ENCODE measurements around the gene RPL18A.

RPL18A gene

DNA sequence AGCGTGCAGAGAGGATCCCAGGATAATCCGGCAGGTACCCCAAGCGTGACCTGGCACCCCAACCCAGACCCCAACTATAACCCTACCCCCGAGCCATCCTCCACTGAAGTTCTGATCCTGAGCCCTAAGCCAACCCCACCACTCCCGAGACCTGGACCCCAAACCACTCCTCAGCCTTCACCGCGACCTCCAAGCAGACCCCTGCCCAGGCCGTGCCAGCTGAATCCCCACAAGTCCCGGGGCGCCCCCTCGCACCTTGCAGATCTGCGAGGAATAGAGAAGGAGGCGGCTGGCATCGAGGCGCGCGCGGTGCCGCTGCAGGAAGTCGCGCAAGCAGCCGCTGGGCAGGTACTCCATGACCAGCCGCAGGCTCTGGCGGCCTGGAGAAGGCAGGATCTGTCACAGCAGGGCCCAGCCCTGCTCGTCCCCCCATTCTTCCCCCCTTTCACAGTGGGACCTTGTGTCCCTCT, 28.3 kb upstream of the RPL18A start:
- H3K4me3 ChIP-seq (ENCODE audit: low read length), result no peak overlapping the region
- H3K4me1 ChIP-seq (ENCODE audit: control insufficient read depth, insufficient read depth, low read length), result no peaks in the 10 kb centered on the region
- H3K9ac ChIP-seq (ENCODE audit: low read length), result no peak overlapping the region
- H3K36me3 ChIP-seq (ENCODE audit: control insufficient read depth, insufficient read depth, low read length, severe bottlenecking), result peaks cover 4% of the 10 kb centered on the region
- no peak for DNase-seq (ENCODE audit: low read depth)
- H3K9me3 ChIP-seq (ENCODE audit: control insufficient read depth, low read length), result no peaks in the 10 kb centered on the region
- peaks cover 4% of the 10 kb centered on the region for H3K27me3 ChIP-seq (replicated peaks; ENCODE audit: control insufficient read depth, insufficient read depth, low read length)

DNA sequence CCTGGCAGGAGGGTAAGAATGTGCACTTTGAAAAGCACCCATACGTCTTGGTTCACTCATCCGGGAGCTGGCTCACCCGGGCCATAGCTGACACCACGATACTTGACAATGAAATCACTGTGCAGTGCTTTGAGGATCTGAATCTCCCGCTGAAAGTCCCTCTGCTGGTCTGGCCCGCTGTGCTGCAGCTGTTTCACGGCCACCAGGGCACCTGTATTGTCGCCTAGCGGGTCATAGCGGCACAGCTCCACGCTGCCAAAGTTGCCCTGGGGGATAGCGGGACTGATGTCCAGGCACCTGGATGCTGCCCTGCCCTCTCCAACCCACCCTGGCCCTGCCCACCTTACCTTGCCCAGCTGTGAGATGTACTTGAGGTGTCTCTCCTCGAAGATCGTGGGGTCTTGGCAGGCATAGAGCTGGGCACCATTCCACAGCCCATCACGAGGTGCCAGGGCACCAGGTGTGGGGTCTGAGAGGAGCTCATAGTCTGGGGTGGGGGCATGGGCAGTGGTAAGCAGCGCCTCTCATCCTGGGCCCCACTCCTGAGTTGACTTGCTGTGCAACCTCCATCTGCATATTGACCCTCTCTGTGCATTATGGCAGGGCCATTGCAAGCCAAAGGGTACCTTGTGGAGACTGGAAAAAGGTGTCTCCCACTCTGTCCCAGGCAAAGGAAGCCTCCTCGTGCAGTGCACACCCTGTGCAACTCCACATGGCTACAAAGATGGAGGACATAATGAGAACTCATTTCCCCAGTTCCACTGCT, 27.1 kb upstream of the RPL18A start:
- no peak for DNase-seq (ENCODE audit: low read depth)
- Histone ChIP-seq H3K27me3 (replicated peaks; ENCODE audit: control insufficient read depth, insufficient read depth, low read length) (peaks cover 4% of the 10 kb centered on the region), H3K4me3 (ENCODE audit: low read length) (no peak overlapping the region), H3K9ac (ENCODE audit: low read length) (no peak overlapping the region), H3K36me3 (ENCODE audit: control insufficient read depth, insufficient read depth, low read length, severe bottlenecking) (peaks cover 5% of the 10 kb centered on the region), H3K4me1 (ENCODE audit: control insufficient read depth, insufficient read depth, low read length) (no peaks in the 10 kb centered on the region), H3K9me3 (ENCODE audit: control insufficient read depth, low read length) (no peaks in the 10 kb centered on the region)

DNA sequence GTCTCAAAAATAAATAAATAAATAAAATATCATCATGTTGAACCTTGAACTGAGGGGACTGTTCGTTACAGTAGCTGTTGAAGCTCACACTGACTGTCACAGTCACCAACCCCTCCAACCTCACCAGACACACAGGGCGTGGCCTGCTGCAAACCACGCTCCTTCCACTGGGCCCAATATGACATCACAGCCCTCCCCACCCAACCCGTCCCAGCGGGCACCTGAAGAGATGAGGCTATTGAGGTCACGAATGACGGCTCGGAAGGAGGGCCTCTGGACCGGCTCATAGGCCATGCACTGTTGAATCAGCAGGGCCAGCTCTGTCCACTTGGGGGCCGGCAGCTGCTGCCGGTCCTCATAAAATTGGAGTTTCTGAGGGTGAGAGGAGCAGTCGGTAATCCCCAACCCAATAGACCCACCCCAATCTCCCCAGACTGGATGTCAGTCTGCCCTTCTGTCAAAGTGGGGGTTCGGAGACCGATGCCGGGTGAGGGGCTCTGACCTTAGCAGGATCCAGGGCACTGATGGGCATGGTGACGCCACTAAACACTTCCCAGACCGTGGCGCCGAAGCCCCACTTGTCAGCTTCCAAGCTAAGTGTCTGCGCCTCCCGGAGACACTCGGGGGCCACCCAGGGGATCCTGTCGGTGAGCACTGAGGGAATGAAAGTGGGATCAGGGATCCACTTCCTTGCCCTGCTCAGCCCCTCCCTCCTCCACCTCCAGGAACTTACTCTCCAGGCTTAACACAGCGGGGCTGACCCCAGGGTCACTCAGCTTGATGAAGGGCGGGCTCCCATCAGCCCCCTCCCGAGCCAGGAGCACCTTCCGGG, 25.1 kb upstream of the RPL18A start:
- H3K9ac ChIP-seq (ENCODE audit: low read length), result no peak overlapping the region
- peaks cover 4% of the 10 kb centered on the region for H3K27me3 ChIP-seq (replicated peaks; ENCODE audit: control insufficient read depth, insufficient read depth, low read length)
- no peaks in the 10 kb centered on the region for H3K9me3 ChIP-seq (ENCODE audit: control insufficient read depth, low read length)
- H3K36me3 ChIP-seq (ENCODE audit: control insufficient read depth, insufficient read depth, low read length, severe bottlenecking), result peaks cover 11% of the 10 kb centered on the region
- DNase-seq (ENCODE audit: low read depth), result no peak
- H3K4me1 ChIP-seq (ENCODE audit: control insufficient read depth, insufficient read depth, low read length), result peaks cover 4% of the 10 kb centered on the region
- no peak overlapping the region for H3K4me3 ChIP-seq (ENCODE audit: low read length)

DNA sequence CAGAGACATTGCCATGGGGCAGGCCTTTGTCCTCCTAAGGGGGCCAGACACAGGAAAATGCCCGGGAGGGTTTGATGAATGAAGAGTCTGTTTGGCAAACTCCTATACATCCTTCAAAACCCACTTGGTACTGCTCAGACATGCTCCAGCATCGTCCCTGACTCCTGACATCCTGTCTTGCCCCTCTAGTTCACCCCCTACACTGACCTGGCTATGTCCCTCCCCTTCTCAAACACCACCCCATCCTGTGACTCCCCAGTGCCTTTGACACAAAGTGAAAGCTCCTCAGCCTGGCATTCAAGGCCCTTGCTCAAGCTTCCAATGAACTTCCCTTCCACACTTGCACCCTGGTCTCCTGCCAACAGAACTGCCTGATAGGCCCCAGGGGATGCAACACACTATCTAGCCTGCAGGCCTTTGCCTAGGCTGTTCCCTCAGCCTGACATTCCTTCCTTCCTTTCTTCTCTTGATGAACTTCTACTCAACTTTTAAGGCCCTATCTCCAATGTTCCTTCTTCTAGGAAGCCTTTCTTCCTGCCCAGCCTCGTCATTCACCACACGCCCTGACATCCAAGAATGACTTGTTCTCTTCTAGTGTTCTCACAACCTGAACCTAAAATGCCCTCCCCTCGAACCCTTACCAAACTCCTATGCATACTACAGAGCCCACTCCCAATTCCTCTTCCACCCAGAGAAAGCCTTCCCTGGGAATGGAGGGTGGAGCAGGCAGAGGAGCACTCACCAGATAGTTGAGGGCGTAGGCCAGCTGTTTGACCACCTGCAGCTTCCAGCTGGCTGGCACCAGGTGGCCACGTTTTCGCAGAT, 24.3 kb upstream of the RPL18A start:
- no peaks in the 10 kb centered on the region for H3K9me3 ChIP-seq (ENCODE audit: control insufficient read depth, low read length)

DNA sequence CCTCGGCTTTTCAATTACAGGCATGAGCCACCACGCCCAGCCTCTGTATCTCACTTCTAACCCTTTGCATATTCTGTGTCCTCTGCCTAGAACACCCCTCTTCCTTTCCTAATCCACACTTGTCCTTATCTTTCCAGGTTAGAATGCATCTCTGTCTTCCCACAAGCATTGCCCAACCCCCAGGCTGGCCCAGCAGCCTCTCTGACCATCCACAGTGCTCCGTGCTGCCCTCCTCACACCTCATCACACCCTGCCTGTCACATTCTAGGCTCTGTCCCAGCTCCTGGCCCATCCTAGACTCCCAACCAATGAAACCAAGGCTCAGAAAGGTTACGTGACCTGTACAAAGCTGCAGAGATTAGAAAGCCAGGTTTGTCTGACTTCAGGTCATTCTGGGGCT, 23.2 kb upstream of the RPL18A start:
- peaks cover 11% of the 10 kb centered on the region for H3K36me3 ChIP-seq (ENCODE audit: control insufficient read depth, insufficient read depth, low read length, severe bottlenecking)
- peaks cover 7% of the 10 kb centered on the region for H3K27me3 ChIP-seq (replicated peaks; ENCODE audit: control insufficient read depth, insufficient read depth, low read length)
- H3K4me3 ChIP-seq (ENCODE audit: low read length), result no peak overlapping the region
- DNase-seq (ENCODE audit: low read depth), result no peak
- no peak overlapping the region for H3K9ac ChIP-seq (ENCODE audit: low read length)
- H3K4me1 ChIP-seq (ENCODE audit: control insufficient read depth, insufficient read depth, low read length), result peaks cover 5% of the 10 kb centered on the region
- no peaks in the 10 kb centered on the region for H3K9me3 ChIP-seq (ENCODE audit: control insufficient read depth, low read length)

More for the DNA sequence above, 24.3 kb upstream of the RPL18A start:
- Histone ChIP-seq H3K4me1 (ENCODE audit: control insufficient read depth, insufficient read depth, low read length) (peaks cover 4% of the 10 kb centered on the region), H3K9ac (ENCODE audit: low read length) (no peak overlapping the region), H3K4me3 (ENCODE audit: low read length) (no peak overlapping the region), H3K27me3 (replicated peaks; ENCODE audit: control insufficient read depth, insufficient read depth, low read length) (peaks cover 2% of the 10 kb centered on the region), H3K36me3 (ENCODE audit: control insufficient read depth, insufficient read depth, low read length, severe bottlenecking) (peaks cover 11% of the 10 kb centered on the region)
- no peak for DNase-seq (ENCODE audit: low read depth)

DNA sequence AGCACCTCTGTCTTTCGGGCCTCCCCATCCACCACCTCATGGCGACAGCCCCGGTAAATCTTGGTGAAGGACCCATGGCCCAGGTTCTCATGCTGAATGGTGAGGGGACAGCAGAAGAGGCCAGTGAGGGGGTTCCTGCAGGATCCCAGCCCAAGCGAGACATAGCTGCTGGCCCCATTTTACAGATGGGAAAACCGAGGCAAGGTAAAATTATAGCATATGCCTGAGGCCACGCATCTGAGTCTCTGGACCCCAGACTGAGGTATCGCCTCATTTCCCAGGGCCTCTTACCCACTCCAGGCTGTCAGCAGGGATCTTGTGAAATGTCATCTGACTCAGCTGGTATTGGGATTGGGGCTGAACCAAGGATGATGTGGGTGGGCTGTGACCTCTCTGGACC, 21.7 kb upstream of the RPL18A start:
- H3K9ac ChIP-seq (ENCODE audit: low read length), result no peak overlapping the region
- H3K9me3 ChIP-seq (ENCODE audit: control insufficient read depth, low read length), result no peaks in the 10 kb centered on the region
- H3K4me1 ChIP-seq (ENCODE audit: control insufficient read depth, insufficient read depth, low read length), result peaks cover 10% of the 10 kb centered on the region
- no peak for DNase-seq (ENCODE audit: low read depth)
- no peak overlapping the region for H3K4me3 ChIP-seq (ENCODE audit: low read length)
- H3K36me3 ChIP-seq (ENCODE audit: control insufficient read depth, insufficient read depth, low read length, severe bottlenecking), result peaks cover 6% of the 10 kb centered on the region
- H3K27me3 ChIP-seq (replicated peaks; ENCODE audit: control insufficient read depth, insufficient read depth, low read length), result peaks cover 7% of the 10 kb centered on the region

DNA sequence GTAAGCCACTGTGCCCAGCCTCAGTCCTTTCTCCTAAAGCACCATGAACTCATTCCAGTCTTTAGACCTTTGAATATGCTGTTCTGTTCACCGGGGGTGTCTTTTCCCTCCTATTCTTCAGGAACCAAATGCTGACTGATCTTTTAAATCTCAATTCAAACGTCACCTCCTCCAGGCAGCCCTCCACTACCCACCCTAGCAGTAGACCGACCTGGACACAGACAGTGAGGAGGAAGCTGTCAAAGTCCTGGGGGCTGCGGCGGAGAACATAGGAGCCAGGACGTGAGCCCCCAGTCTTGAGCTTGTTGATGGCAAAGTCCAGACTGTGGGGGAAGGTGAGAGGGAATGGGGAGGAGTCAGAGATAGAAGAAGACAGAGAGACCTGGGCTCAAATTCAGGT, 19.7 kb upstream of the RPL18A start:
- Histone ChIP-seq H3K9me3 (ENCODE audit: control insufficient read depth, low read length) (no peaks in the 10 kb centered on the region), H3K9ac (ENCODE audit: low read length) (no peak overlapping the region), H3K4me1 (ENCODE audit: control insufficient read depth, insufficient read depth, low read length) (peaks cover 10% of the 10 kb centered on the region), H3K36me3 (ENCODE audit: control insufficient read depth, insufficient read depth, low read length, severe bottlenecking) (peaks cover 6% of the 10 kb centered on the region), H3K4me3 (ENCODE audit: low read length) (no peak overlapping the region), H3K27me3 (replicated peaks; ENCODE audit: control insufficient read depth, insufficient read depth, low read length) (peaks cover 7% of the 10 kb centered on the region)
- no peak for DNase-seq (ENCODE audit: low read depth)

DNA sequence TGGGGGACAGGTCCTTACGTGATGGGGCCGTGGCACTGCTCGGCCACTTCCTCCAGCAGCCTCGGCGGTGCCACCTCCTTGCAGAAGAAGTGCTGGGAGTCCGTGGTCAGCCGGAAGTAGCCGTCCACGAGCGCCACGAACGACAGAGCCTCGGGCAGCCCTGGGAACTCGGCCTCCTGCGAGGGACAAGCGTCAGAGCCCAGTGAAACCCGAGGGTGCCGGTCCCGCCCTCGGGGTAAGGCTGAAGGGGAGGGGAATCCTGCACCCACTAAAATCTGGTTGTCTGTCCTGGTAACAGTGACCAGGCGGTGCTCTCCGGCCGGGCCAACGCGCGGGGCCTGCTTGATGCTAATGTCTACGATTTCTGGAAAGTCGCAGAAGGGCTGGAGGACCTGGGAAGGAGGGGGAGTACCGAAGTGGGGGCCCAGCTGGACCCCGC, 18.3 kb upstream of the RPL18A start:
- DNase-seq (ENCODE audit: low read depth), result no peak
- H3K27me3 ChIP-seq (replicated peaks; ENCODE audit: control insufficient read depth, insufficient read depth, low read length), result peaks cover 7% of the 10 kb centered on the region
- H3K9ac ChIP-seq (ENCODE audit: low read length), result no peak overlapping the region
- H3K9me3 ChIP-seq (ENCODE audit: control insufficient read depth, low read length), result no peaks in the 10 kb centered on the region
- peaks cover 10% of the 10 kb centered on the region for H3K4me1 ChIP-seq (ENCODE audit: control insufficient read depth, insufficient read depth, low read length)
- H3K36me3 ChIP-seq (ENCODE audit: control insufficient read depth, insufficient read depth, low read length, severe bottlenecking), result peaks cover 6% of the 10 kb centered on the region
- no peak overlapping the region for H3K4me3 ChIP-seq (ENCODE audit: low read length)

DNA sequence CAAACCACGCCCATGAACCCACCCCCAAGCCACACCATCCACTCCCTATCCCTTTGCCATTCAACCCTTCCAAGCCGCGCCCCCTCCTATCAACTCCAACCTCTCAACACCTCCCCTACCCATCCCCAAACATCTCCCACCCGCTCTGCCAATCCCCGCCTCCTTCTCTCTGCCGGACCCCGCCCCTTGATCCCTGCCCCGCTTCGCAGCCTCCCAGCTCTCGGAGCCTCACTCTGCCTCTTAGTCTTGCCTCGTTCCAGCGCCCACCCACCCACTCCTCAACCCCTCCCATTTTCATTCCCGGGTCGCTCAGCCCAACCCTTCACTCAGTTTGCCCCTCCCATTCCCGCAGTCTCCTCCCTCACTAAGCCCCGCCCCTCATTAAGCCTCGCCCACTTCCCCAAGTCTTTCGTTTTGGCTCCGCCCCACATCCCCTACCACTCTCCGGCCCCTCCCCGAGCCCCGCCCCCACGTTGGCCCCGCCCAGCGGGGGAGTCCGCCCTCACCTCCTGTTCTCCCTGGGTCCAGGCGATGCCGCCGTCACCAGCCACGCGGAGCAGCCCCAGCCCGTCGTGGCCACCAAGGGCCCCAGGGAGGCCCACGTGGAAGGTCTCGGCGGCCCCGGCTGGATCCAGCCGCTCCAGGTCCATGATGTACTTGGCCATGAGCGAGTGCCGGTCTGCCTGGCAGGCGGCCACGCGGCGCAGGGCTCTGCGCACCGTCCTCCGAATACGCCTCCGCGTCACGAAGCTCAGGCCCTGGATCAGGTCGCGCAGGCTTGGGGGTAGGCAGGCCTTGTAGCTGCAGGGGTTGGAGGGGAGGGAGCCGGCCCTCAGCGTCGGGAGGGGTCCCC, 17.7 kb upstream of the RPL18A start:
- H3K9ac ChIP-seq (ENCODE audit: low read length), result peak overlapping the region; percentile 49
- peaks cover 7% of the 10 kb centered on the region for H3K27me3 ChIP-seq (replicated peaks; ENCODE audit: control insufficient read depth, insufficient read depth, low read length)
- H3K4me3 ChIP-seq (ENCODE audit: low read length), result peak overlapping the region; percentile 58
- H3K9me3 ChIP-seq (ENCODE audit: control insufficient read depth, low read length), result no peaks in the 10 kb centered on the region
- peak; percentile 56 for DNase-seq (ENCODE audit: low read depth)
- H3K4me1 ChIP-seq (ENCODE audit: control insufficient read depth, insufficient read depth, low read length), result peaks cover 10% of the 10 kb centered on the region
- H3K36me3 ChIP-seq (ENCODE audit: control insufficient read depth, insufficient read depth, low read length, severe bottlenecking), result peaks cover 6% of the 10 kb centered on the region

DNA sequence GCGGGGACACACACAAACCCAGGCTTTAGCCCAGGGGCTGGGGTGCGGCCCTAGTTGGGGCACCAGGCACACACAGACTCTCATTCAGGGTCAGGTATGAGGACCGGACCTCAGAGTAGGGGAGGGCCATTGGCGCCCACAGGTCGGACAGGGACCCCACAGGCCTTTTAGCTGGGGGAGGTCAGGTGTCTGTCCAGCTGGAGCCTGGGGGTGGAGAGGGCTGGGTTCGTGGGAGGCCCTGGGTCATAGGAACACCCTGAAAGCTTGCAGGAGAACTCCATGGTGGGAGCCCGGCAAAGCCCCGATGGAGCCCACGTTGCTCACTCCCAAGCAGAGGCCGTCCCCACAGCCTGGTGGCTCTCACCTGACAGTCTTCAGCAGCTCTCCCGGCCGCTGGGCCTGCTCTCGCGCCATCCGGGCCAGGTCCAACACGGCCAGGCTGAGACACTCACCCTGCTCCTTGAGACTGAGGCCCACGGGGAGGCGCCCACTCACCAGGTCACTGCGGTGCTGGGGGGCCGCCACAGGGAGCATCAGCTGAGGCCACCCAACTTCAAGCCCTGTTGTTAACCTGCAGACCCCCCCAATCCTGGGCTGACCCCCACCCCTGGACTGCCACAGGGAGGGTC, 16.9 kb upstream of the RPL18A start:
- H3K4me3 ChIP-seq (ENCODE audit: low read length), result peak overlapping the region; percentile 58
- DNase-seq (ENCODE audit: low read depth), result no peak
- H3K4me1 ChIP-seq (ENCODE audit: control insufficient read depth, insufficient read depth, low read length), result peaks cover 10% of the 10 kb centered on the region
- peak overlapping the region; percentile 49 for H3K9ac ChIP-seq (ENCODE audit: low read length)
- peaks cover 7% of the 10 kb centered on the region for H3K27me3 ChIP-seq (replicated peaks; ENCODE audit: control insufficient read depth, insufficient read depth, low read length)
- no peaks in the 10 kb centered on the region for H3K9me3 ChIP-seq (ENCODE audit: control insufficient read depth, low read length)
- H3K36me3 ChIP-seq (ENCODE audit: control insufficient read depth, insufficient read depth, low read length, severe bottlenecking), result peaks cover 4% of the 10 kb centered on the region

Measured in adipocyte (in vitro differentiated cells).